ENCODE measurements around the gene PUM1. TPM values are rescaled to one million over a fixed set of nuclear protein-coding genes. Genes with fewer than 3 reads are reported as not detected.
A peak's percentile ranks its signal among the peaks of the same experiment; 100 is the strongest.

PUM1 gene
- total RNA-seq, 1 donor from 2014 or later, result 188 TPM

GRCh38 chr1:30966690-30967369 lies 98.7 kb downstream of the PUM1 start:
- Mint-ChIP-seq H3K4me1 (ENCODE audit: low read depth, unreplicated experiment) (peaks cover 35% of the 10 kb centered on the region), H3K27ac (ENCODE audit: unreplicated experiment) (peak overlapping the region; percentile 95), H3K36me3 (ENCODE audit: unreplicated experiment) (no peaks in the 10 kb centered on the region), H3K4me3 (ENCODE audit: unreplicated experiment) (peak overlapping the region; percentile 75), H3K27me3 (ENCODE audit: unreplicated experiment) (peaks cover 10% of the 10 kb centered on the region), H3K9me3 (ENCODE audit: unreplicated experiment) (peaks cover 4% of the 10 kb centered on the region)
- DNase-seq, result peak; percentile 26
- TF ChIP-seq CTCF (IDR thresholded peaks at IDR 0.05; ENCODE audit: partially characterized antibody, unreplicated experiment), result no peak

GRCh38 chr1:30965924-30966599 lies 99.5 kb downstream of the PUM1 start:
- DNase-seq, result peak; percentile 19
- Mint-ChIP-seq H3K4me3 (ENCODE audit: unreplicated experiment) (peak overlapping the region; percentile 10), H3K27ac (ENCODE audit: unreplicated experiment) (peak overlapping the region; percentile 81), H3K9me3 (ENCODE audit: unreplicated experiment) (peaks cover 4% of the 10 kb centered on the region), H3K4me1 (ENCODE audit: low read depth, unreplicated experiment) (peaks cover 35% of the 10 kb centered on the region), H3K36me3 (ENCODE audit: unreplicated experiment) (no peaks in the 10 kb centered on the region), H3K27me3 (ENCODE audit: unreplicated experiment) (peaks cover 8% of the 10 kb centered on the region)
- TF ChIP-seq CTCF (IDR thresholded peaks at IDR 0.05; ENCODE audit: partially characterized antibody, unreplicated experiment), result no peak

GRCh38 chr1:30964706-30965105 lies 100.8 kb downstream of the PUM1 start:
- Mint-ChIP-seq H3K4me3 (ENCODE audit: unreplicated experiment) (no peak overlapping the region), H3K36me3 (ENCODE audit: unreplicated experiment) (no peaks in the 10 kb centered on the region), H3K27ac (ENCODE audit: unreplicated experiment) (peak overlapping the region; percentile 81), H3K4me1 (ENCODE audit: low read depth, unreplicated experiment) (peaks cover 35% of the 10 kb centered on the region), H3K9me3 (ENCODE audit: unreplicated experiment) (peaks cover 4% of the 10 kb centered on the region), H3K27me3 (ENCODE audit: unreplicated experiment) (peaks cover 8% of the 10 kb centered on the region)
- no peak for TF ChIP-seq CTCF (IDR thresholded peaks at IDR 0.05; ENCODE audit: partially characterized antibody, unreplicated experiment)
- no peak for DNase-seq

- peak overlapping the region; percentile 60 for H3K27ac Mint-ChIP-seq (ENCODE audit: unreplicated experiment)
Observed at GRCh38 chr1:30962609-30963508, 102.7 kb downstream of the PUM1 start.

More at GRCh38 chr1:30962609-30963508, 102.7 kb downstream of the PUM1 start:
- DNase-seq, result no peak
- H3K9me3 Mint-ChIP-seq (ENCODE audit: unreplicated experiment), result peaks cover 8% of the 10 kb centered on the region
- peaks cover 33% of the 10 kb centered on the region for H3K4me1 Mint-ChIP-seq (ENCODE audit: low read depth, unreplicated experiment)
- TF ChIP-seq CTCF (IDR thresholded peaks at IDR 0.05; ENCODE audit: partially characterized antibody, unreplicated experiment), result no peak
- no peak overlapping the region for H3K4me3 Mint-ChIP-seq (ENCODE audit: unreplicated experiment)
- peaks cover 6% of the 10 kb centered on the region for H3K27me3 Mint-ChIP-seq (ENCODE audit: unreplicated experiment)
- no peaks in the 10 kb centered on the region for H3K36me3 Mint-ChIP-seq (ENCODE audit: unreplicated experiment)
